Measurements from ENCODE around the gene NUDT4. TPM values are rescaled to one million over a fixed set of nuclear protein-coding genes. Genes with fewer than 3 reads are reported as not detected.
A peak's percentile ranks its signal among the peaks of the same experiment; 100 is the strongest.

NUDT4 gene
- polyA plus RNA-seq, 1 experiment, result 77.7 TPM

DNA sequence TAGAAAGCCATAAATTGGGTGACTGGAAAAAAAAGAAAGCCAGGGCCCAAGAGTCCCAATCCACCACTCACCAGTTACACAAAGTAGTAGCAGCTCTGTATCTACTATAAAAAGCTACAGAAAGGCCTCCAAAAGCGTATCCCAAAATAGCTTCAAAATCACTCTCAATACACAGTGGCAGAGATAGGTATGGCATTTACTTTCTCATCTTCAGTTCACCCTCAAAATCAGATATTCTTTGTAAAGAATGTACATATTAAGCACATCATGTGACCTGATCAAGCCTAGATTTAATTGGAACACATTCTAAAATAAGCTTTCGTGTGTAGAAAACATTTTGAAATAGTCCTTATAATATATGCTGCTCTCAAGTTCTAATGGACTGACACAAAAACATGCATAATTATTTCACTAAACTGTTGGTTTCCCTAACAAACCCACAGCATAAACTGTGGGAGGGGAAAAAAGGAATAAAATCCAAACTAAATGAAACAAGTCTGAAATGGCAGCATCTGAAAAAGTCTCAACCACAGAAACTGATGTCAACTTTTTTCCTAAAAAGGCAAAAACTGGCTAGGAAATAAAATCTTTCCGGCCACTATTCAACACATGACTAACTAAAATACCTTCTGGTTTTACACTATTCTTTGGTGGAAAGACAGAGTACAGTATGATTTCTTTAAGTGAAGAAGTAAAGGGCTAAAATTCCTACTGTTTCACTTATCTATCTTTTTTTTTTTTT, 38.2 kb downstream of the NUDT4 start:
- Histone ChIP-seq H3K4me3 (ENCODE audit: low read depth, low read length) (no peak overlapping the region; the same call in 1 of the 2 replicates), H3K9me3 (ENCODE audit: control insufficient read depth, insufficient read depth, low read length) (no peaks in the 10 kb centered on the region), H3K27me3 (ENCODE audit: control insufficient read depth, insufficient read depth, low read length) (no peaks in the 10 kb centered on the region), H3K27ac (ENCODE audit: low read depth, low read length) (peak overlapping the region; percentile 81)
- ChIA-PET POLR2A (interaction anchor here (0.5 kb wide), 1 partner anchor 51 kb away, joined by 3 read pairs; the partner anchor contains the start of gene MRPL42), CTCF (interaction anchor here (1.2 to 2.3 kb wide), 5 partner anchors 10 to 686 kb away, joined by 5 to 15 read pairs (median 8); no protein-coding TSS in a partner anchor)
- DNase-seq (ENCODE audit: low read depth, low spot score), result peak; percentile 42
- TF ChIP-seq, protein P1, sequence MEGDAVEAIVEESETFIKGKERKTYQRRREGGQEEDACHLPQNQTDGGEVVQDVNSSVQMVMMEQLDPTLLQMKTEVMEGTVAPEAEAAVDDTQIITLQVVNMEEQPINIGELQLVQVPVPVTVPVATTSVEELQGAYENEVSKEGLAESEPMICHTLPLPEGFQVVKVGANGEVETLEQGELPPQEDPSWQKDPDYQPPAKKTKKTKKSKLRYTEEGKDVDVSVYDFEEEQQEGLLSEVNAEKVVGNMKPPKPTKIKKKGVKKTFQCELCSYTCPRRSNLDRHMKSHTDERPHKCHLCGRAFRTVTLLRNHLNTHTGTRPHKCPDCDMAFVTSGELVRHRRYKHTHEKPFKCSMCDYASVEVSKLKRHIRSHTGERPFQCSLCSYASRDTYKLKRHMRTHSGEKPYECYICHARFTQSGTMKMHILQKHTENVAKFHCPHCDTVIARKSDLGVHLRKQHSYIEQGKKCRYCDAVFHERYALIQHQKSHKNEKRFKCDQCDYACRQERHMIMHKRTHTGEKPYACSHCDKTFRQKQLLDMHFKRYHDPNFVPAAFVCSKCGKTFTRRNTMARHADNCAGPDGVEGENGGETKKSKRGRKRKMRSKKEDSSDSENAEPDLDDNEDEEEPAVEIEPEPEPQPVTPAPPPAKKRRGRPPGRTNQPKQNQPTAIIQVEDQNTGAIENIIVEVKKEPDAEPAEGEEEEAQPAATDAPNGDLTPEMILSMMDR (IDR thresholded peaks at IDR 0.05; ENCODE audit: low read depth, low read length), result no peak

DNA sequence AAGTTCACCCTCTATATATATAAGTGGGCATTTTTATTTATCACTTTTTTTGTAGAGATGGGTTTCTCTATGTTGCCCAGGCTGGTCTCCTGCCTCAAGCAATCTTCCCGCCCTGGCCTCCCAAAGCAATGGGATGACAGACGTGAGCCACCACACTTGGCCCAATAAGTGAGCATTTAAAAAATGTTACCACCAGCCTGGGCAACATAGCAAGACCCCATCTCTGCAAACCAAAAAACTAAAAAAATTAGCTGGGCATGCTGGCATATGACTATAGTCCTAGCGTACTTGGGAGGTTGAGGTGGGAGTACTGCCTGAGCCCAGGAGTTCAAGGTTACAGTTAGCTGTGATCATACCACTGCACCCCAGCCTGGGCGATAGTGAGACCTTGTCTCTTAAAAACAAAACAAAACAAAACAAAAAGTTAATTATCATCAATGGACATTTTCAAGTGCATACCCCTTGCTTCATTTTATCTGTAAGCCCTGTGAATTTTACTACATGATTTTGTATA, 40.3 kb downstream of the NUDT4 start:
- Histone ChIP-seq H3K4me3 (ENCODE audit: low read depth, low read length) (no peak overlapping the region), H3K27ac (ENCODE audit: low read depth, low read length) (no peak overlapping the region), H3K27me3 (ENCODE audit: control insufficient read depth, insufficient read depth, low read length) (no peaks in the 10 kb centered on the region), H3K9me3 (ENCODE audit: control insufficient read depth, insufficient read depth, low read length) (no peaks in the 10 kb centered on the region)
- DNase-seq (ENCODE audit: low read depth, low spot score), result no peak
- ChIA-PET POLR2A (no interaction called here), CTCF (interaction anchor here (1.5 to 6.6 kb wide), 3 partner anchors 431 to 684 kb away, joined by 3 to 131 read pairs (median 6); no protein-coding TSS in a partner anchor)
- TF ChIP-seq, protein P1 (IDR thresholded peaks at IDR 0.05; ENCODE audit: low read depth, low read length), result no peak

DNA sequence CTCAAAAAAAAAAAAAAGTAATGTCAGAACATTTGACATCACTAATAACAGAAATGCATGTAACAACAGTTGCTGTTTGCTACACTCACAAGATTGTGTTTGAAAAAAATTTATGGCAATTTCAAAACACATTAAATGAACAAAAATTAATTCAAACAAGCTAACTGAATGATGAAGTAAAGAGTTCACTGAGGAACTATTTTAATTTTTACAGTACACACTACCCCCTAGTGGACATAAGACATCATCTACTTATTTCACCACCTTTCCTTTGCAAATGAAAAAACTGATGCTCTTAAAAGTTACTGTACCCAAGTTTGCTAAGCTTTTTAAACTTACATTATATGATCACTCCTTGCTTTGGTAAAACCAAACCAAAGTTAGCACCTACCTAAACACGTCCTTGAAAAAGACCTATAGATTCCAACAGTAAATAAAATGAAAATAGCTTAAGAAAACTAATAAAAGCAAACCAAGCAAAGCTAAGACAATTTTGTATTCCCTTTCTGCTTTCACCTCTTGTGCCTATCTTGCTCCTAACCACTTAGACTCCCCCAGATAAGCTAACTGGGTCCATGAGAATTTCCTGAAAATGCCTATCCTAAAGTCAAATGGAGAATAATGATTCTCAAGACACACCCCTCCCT, 41.8 kb downstream of the NUDT4 start:
- Histone ChIP-seq H3K4me3 (ENCODE audit: low read depth, low read length) (no peak overlapping the region), H3K27ac (ENCODE audit: low read depth, low read length) (no peak overlapping the region)
- POLR2A ChIA-PET, result interaction anchor here (0.6 to 1.4 kb wide), 4 partner anchors 23 to 490 kb away, joined by 3 read pairs; no protein-coding TSS in a partner anchor

DNA sequence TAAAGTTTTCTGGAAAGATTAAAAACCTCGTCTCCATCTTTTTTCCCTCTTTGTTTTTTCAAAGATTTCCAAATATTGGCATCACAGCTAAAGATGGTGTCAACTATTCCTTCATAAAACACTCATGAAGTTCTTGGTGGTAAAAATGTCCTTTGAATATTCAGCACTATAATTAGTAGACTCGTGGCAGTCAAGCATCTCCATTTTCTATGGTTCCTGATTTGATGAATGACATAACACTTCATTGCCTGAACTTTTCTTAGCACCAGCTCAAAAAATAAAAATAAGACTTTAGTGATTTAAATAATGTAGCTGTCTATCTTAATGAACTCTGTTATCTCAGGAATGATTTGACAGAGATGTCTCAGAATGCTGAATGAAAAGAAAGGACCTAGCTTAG, 44.3 kb downstream of the NUDT4 start:
- Histone ChIP-seq H3K9me3 (ENCODE audit: control insufficient read depth, insufficient read depth, low read length) (no peaks in the 10 kb centered on the region), H3K27me3 (ENCODE audit: control insufficient read depth, insufficient read depth, low read length) (no peaks in the 10 kb centered on the region), H3K27ac (ENCODE audit: low read depth, low read length) (no peak overlapping the region), H3K4me3 (ENCODE audit: low read depth, low read length) (no peak overlapping the region)
- ChIA-PET CTCF (interaction anchor here (0.6 to 6.6 kb wide), 5 partner anchors 11 to 435 kb away, joined by 3 to 131 read pairs (median 4); no protein-coding TSS in a partner anchor), POLR2A (no interaction called here)
- TF ChIP-seq, protein P1 (IDR thresholded peaks at IDR 0.05; ENCODE audit: low read depth, low read length), result no peak
- DNase-seq (ENCODE audit: low read depth, low spot score), result no peak

More for the DNA sequence above, 41.8 kb downstream of the NUDT4 start:
- CTCF ChIA-PET, result interaction anchor here (0.5 to 6.6 kb wide), 52 partner anchors 9 to 933 kb away, joined by 3 to 131 read pairs (median 4); partner anchors contain the start of genes EEA1 and UBE2N
- TF ChIP-seq, protein P1 (IDR thresholded peaks at IDR 0.05; ENCODE audit: low read depth, low read length), result peak; percentile 61
- no peaks in the 10 kb centered on the region for H3K27me3 ChIP-seq (ENCODE audit: control insufficient read depth, insufficient read depth, low read length)
- H3K9me3 ChIP-seq (ENCODE audit: control insufficient read depth, insufficient read depth, low read length), result no peaks in the 10 kb centered on the region
- no peak for DNase-seq (ENCODE audit: low read depth, low spot score)
